H1 (cell line): ENCODE data around the gene RPS6KA6. TPM values are rescaled to one million over a fixed set of nuclear protein-coding genes. Genes with fewer than 3 reads are reported as not detected.

ENCODE experiments used
- CTCF ChIA-PET: fragments of 300-600 bp; sonication (Branson Sonifier 250); formaldehyde crosslinking; loops from one replicate; lab custom pipeline; 2021; ENCODE audit not compliant: partially characterized antibody; lab: Charles Lee
- POLR2A ChIA-PET: fragments of 300-600 bp; sonication (Branson Sonifier 250); formaldehyde crosslinking; loops from one replicate; lab custom pipeline; 2021; ENCODE audit warnings: inconsistent platforms; ENCODE audit not compliant: partially characterized antibody; lab: Charles Lee
- DNase-seq, 2 experiments: peaks; one replicate each; pipeline versions ENCODE4 v3.0.0 to v3.0.0-alpha.2; 2010 to 2022; ENCODE audit warnings: low spot score in 2 of 2, low read depth in 1 of 2, mixed read lengths in 1 of 2
- FAIRE-seq: peaks from 2 replicates; lab custom pipeline; 2011; peaks lifted over from hg19 to GRCh38; lab: Jason Lieb, UNC
- H2AFZ ChIP-seq: 2 replicates; pipeline ENCODE4 v1.8.1; 2012; ENCODE audit warnings: low read length, inconsistent platforms
- H2AK5ac ChIP-seq: 2 replicates; pipeline ENCODE4 v1.6.1; 2013; ENCODE audit warnings: low read depth, low read length
- H2BK120ac ChIP-seq: replicated peaks from 2 replicates; pipeline ENCODE3; 2013; ENCODE audit warnings: low read depth, low read length, inconsistent platforms
- H2BK12ac ChIP-seq: 2 replicates; pipeline ENCODE4 v1.6.1; 2013; ENCODE audit warnings: low read depth, low read length
- H2BK15ac ChIP-seq: 2 replicates; pipeline ENCODE4 v1.6.1; 2013; ENCODE audit warnings: low read length
- H2BK20ac ChIP-seq: 2 replicates; pipeline ENCODE4 v1.6.1; 2013; ENCODE audit warnings: low read length
- H2BK5ac ChIP-seq: 2 replicates; pipeline ENCODE4 v1.6.1; 2013; ENCODE audit warnings: low read depth, low read length
- H3K14ac ChIP-seq: 2 replicates; pipeline ENCODE4 v1.6.1; 2013; ENCODE audit warnings: inconsistent platforms; ENCODE audit not compliant: insufficient read length
- H3K18ac ChIP-seq: 2 replicates; pipeline ENCODE4 v1.6.1; 2013; ENCODE audit warnings: low read length; ENCODE audit errors: extremely low read depth
- H3K23ac ChIP-seq: 2 replicates; pipeline ENCODE4 v1.6.1; 2013; ENCODE audit warnings: inconsistent platforms; ENCODE audit not compliant: insufficient read length
- H3K23me2 ChIP-seq: 2 replicates; pipeline ENCODE4 v1.6.1; 2013; ENCODE audit warnings: low read depth, low read length
- H3K27ac ChIP-seq: 2 replicates; pipeline ENCODE4 v1.6.1; 2011; ENCODE audit warnings: low read depth, low read length, inconsistent platforms
- H3K27me3 ChIP-seq, 4 experiments: replicated peaks in 1 of 4; 1 replicate in 1 of 4; 2 replicates in 3 of 4; pipeline versions ENCODE4 v1.6.1 to v1.8.1; 2011 to 2013; ENCODE audit warnings: low read length in 3 of 4, mild to moderate bottlenecking in 3 of 4, inconsistent platforms in 2 of 4, mixed read lengths in 2 of 4, moderate library complexity in 1 of 4; ENCODE audit not compliant: control insufficient read depth in 3 of 4, insufficient read depth in 3 of 4; ENCODE audit errors: extremely low read depth in 1 of 4
- H3K36me3 ChIP-seq, 4 experiments: 2 replicates each; pipeline versions ENCODE4 v1.6.1 to v1.8.1; 2011 to 2013; ENCODE audit warnings: mild to moderate bottlenecking in 4 of 4, low read length in 3 of 4, moderate library complexity in 2 of 4, control low read depth in 1 of 4, inconsistent platforms in 1 of 4; ENCODE audit not compliant: insufficient read depth in 4 of 4, control insufficient read depth in 2 of 4
- H3K4ac ChIP-seq: replicated peaks from 2 replicates; pipeline ENCODE3; 2013; ENCODE audit warnings: low read length, low read depth, mixed read lengths, inconsistent platforms; ENCODE audit not compliant: insufficient read length
- H3K4me1 ChIP-seq, 4 experiments: replicated peaks in 1 of 4; 1 replicate in 1 of 4; 2 replicates in 3 of 4; pipeline versions ENCODE4 v1.6.1 to v1.8.1; 2011 to 2013; ENCODE audit warnings: low read length in 3 of 4, inconsistent platforms in 2 of 4, mixed read lengths in 1 of 4; ENCODE audit not compliant: insufficient read depth in 4 of 4, control insufficient read depth in 3 of 4
- H3K4me2 ChIP-seq, 2 experiments: 2 replicates each; pipeline versions ENCODE4 v1.6.1 to v1.8.1; 2011 to 2013; ENCODE audit warnings: low read depth in 2 of 2, low read length in 2 of 2, control low read depth in 1 of 2, inconsistent platforms in 1 of 2, mild to moderate bottlenecking in 1 of 2; ENCODE audit not compliant: insufficient read depth in 1 of 2
- H3K4me3 ChIP-seq, 4 experiments: fragments of 200-600, 300-600 bp in 1 of 4; sonication (generic), shearing (Covaris generic), sonication (Bioruptor Twin) in 1 of 4; 2 replicates each; pipeline versions ENCODE4 v1.5.1 to v1.8.1; 2011 to 2016; ENCODE audit warnings: low read length in 4 of 4, low read depth in 3 of 4, control low read depth in 2 of 4, inconsistent platforms in 2 of 4, mild to moderate bottlenecking in 2 of 4, mixed read lengths in 1 of 4, moderate library complexity in 1 of 4; ENCODE audit not compliant: insufficient read depth in 2 of 4; ENCODE audit errors: extremely low read depth in 1 of 4
- H3K56ac ChIP-seq: replicated peaks from 2 replicates; pipeline ENCODE3; 2013; ENCODE audit warnings: low read depth, mild to moderate bottlenecking, mixed read lengths, low read length, inconsistent platforms; ENCODE audit not compliant: insufficient read length
- H3K79me1 ChIP-seq: 2 replicates; pipeline ENCODE4 v1.6.1; 2013; ENCODE audit warnings: low read depth, low read length, control low read depth
- H3K79me2 ChIP-seq, 2 experiments: 2 replicates each; pipeline versions ENCODE4 v1.6.1 to v1.8.1; 2012 to 2013; ENCODE audit warnings: low read length in 2 of 2, mild to moderate bottlenecking in 2 of 2, inconsistent platforms in 1 of 2; ENCODE audit not compliant: insufficient read depth in 2 of 2, control insufficient read depth in 1 of 2
- H3K9ac ChIP-seq, 4 experiments: replicated peaks in 1 of 4; 1 replicate in 1 of 4; 2 replicates in 3 of 4; pipeline versions ENCODE4 v1.6.1 to v1.8.1; 2011 to 2013; ENCODE audit warnings: low read depth in 3 of 4, low read length in 3 of 4, control low read depth in 2 of 4, mild to moderate bottlenecking in 2 of 4, moderate library complexity in 2 of 4, inconsistent platforms in 1 of 4; ENCODE audit errors: extremely low read depth in 1 of 4
- H3K9me3 ChIP-seq, 2 experiments: 2 replicates each; pipeline versions ENCODE4 v1.6.1 to v1.8.1; 2012 to 2013; ENCODE audit warnings: mild to moderate bottlenecking in 2 of 2, moderate library complexity in 2 of 2, control low read depth in 1 of 2, inconsistent platforms in 1 of 2, low read depth in 1 of 2, low read length in 1 of 2, mixed read lengths in 1 of 2; ENCODE audit not compliant: insufficient read depth in 2 of 2
- H4K20me1 ChIP-seq, 2 experiments: replicated peaks in 1 of 2; 2 replicates each; pipeline versions ENCODE3 to v1.8.1; 2011 to 2013; ENCODE audit warnings: inconsistent platforms in 2 of 2, low read length in 2 of 2, mild to moderate bottlenecking in 1 of 2; ENCODE audit not compliant: insufficient read depth in 2 of 2, control insufficient read depth in 1 of 2
- H4K5ac ChIP-seq: 2 replicates; pipeline ENCODE4 v1.6.1; 2013; ENCODE audit warnings: low read length, low read depth, mixed read lengths, inconsistent platforms; ENCODE audit not compliant: insufficient read length
- H4K8ac ChIP-seq: 2 replicates; pipeline ENCODE4 v1.8.0; 2013; ENCODE audit warnings: mild to moderate bottlenecking, moderate library complexity, low read length, inconsistent platforms; ENCODE audit not compliant: insufficient read depth; ENCODE audit errors: extremely low read depth
- H4K91ac ChIP-seq: replicated peaks from 2 replicates; pipeline ENCODE3; 2013; ENCODE audit warnings: low read length, mixed read lengths, inconsistent platforms; ENCODE audit not compliant: insufficient read length
- CBX8 ChIP-seq: fragments of 300-800, 300-1000 bp; sonication (generic); IDR thresholded peaks from 2 replicates; pipeline ENCODE4 v1.7.1; 2016; ENCODE audit warnings: low read depth, low read length, borderline replicate concordance
- JUND ChIP-seq: IDR thresholded peaks from 2 replicates; pipeline ENCODE4 v1.6.1; 2011; ENCODE audit warnings: mild to moderate bottlenecking, improper control_type of control experiment, low read length
- MAX ChIP-seq: IDR thresholded peaks from 2 replicates; pipeline ENCODE4 v1.6.1; 2012; ENCODE audit warnings: inconsistent platforms
- RAD21 ChIP-seq, 2 experiments: IDR thresholded peaks in 1 of 2; conservative IDR thresholded peaks in 1 of 2; 2 replicates each; pipeline ENCODE4 v1.6.1; 2011; ENCODE audit warnings: low read depth in 2 of 2, low read length in 2 of 2, improper control_type of control experiment in 1 of 2, inconsistent platforms in 1 of 2, mild to moderate bottlenecking in 1 of 2, moderate library complexity in 1 of 2
- SIX5 ChIP-seq: IDR thresholded peaks from 2 replicates; pipeline ENCODE4 v1.6.1; 2011; ENCODE audit warnings: mild to moderate bottlenecking, low read depth, low read length
- WGBS, 2 experiments: shearing (Covaris generic) in 1 of 2; methylation state at CpG; one replicate each; pipeline versions ENCODE4 v1.1.6 to v1.1.7; 2013 to 2015; ENCODE audit warnings: low lambda C conversion rate in 2 of 2, mixed read lengths in 2 of 2, inconsistent platforms in 1 of 2, low coverage in 1 of 2, missing lambda C conversion rate in 1 of 2; ENCODE audit not compliant: insufficient replicate concordance in 2 of 2, insufficient coverage in 1 of 2, insufficient read length in 1 of 2; ENCODE audit errors: extremely low coverage in 1 of 2, missing lambda C conversion rate in 1 of 2; 5-methylcytosine and 5-hydroxymethylcytosine counted together
- polyA plus RNA-seq, 7 experiments: library from polyadenylated mRNA; depleted of rRNA in 3 of 7; stranded (reverse) in 5 of 7; unstranded in 2 of 7; fragments of >200 nt in 5 of 7; fragments of 200-250 nt in 2 of 7; gene quantifications; 1 replicate in 5 of 7; 2 replicates in 1 of 7; 4 replicates in 1 of 7; pipeline versions ENCODE4 v1.2.1 to v1.2.3, GENCODE V29; 2011 to 2013; ENCODE audit warnings: missing spikeins in 2 of 7, mixed read lengths in 2 of 7
- total RNA-seq: library from RNA; stranded (reverse); fragmentation: NEBNext Ultra II Directional; extraction: Animal tissue kit (Norgen Biotek cat#: 25700); gene quantifications from 2 replicates; pipeline ENCODE4 v1.2.1, GENCODE V29; 2021

The RPS6KA6 gene
- total and polyA plus RNA-seq, 2 of the 8 experiments (the other 6 are each of a cell fraction or from before 2014, with no cell fraction given), result 3.5 to 14.6 TPM

DNA sequence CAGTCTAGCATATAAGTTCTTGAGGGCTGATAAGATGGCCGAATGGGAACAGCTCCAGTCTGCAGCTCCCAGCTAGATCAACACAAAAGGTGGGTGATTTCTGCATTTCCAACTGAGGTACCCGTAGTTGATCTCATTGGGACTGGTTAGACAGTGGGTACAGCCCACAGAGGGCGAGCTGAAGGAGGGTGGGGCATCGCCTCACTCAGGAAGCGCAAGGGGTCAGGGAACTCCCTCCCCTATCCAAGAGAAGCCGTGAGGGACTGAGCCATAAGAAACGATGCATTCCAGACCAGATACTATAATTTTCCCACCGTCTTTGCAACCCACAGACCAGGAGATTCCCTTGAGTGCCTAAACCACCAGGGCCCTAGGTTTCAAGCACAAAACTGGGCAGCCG is 109.0 kb downstream of the RPS6KA6 start:
- no peak overlapping the region for H2BK120ac ChIP-seq
- no peak overlapping the region for H2AK5ac ChIP-seq
- H2AFZ ChIP-seq, result no peak overlapping the region
- H2BK20ac ChIP-seq, result no peak overlapping the region
- no peaks in the 10 kb centered on the region for H3K79me2 ChIP-seq
- peaks cover 0 to 3% of the 10 kb centered on the region in 2 experiments; a peak in 2 of 4 replicates for H3K9me3 ChIP-seq
- H4K8ac ChIP-seq, result no peak overlapping the region
- no peak overlapping the region for H3K18ac ChIP-seq
- H4K91ac ChIP-seq, result no peak overlapping the region
- H3K9ac ChIP-seq, result no peak overlapping the region
- no peak overlapping the region for H3K27ac ChIP-seq
- H3K4me2 ChIP-seq, result no peak overlapping the region
- no peaks in the 10 kb centered on the region; a peak in 1 of 7 replicates for H3K4me1 ChIP-seq
- TF ChIP-seq MAX (no peak), CBX8 (no peak), JUND (no peak), RAD21 (IDR thresholded peaks at IDR 0.05 in 1 of 2, conservative IDR thresholded peaks at IDR 0.05 in 1 of 2; ENCODE audit: low read depth in 2 of 2, low read length in 2 of 2) (no peak), SIX5 (no peak)
- 84% methylated on average over 6 of the region's 9 CpGs; no CpG with 5 or more reads in 1 of the 2 experiments for WGBS, 2 experiments
- no peaks in the 10 kb centered on the region for H3K79me1 ChIP-seq
- H2BK15ac ChIP-seq, result no peak overlapping the region
- ChIA-PET CTCF (interaction anchor here (0.6 kb wide), 1 partner anchor 484 kb away, joined by 4 read pairs; no protein-coding TSS in a partner anchor), POLR2A (no interaction called here)
- FAIRE-seq (no peak), DNase-seq (no peak)
- H2BK12ac ChIP-seq, result no peak overlapping the region
- H3K36me3 ChIP-seq, result no peaks in the 10 kb centered on the region
- H3K23ac ChIP-seq, result no peak overlapping the region
- H3K27me3 ChIP-seq, result no peaks in the 10 kb centered on the region
- H4K20me1 ChIP-seq, result no peaks in the 10 kb centered on the region
- H3K23me2 ChIP-seq, result no peaks in the 10 kb centered on the region
- H3K14ac ChIP-seq, result no peak overlapping the region
- H3K4me3 ChIP-seq, result no peak overlapping the region
- H3K4ac ChIP-seq, result no peak overlapping the region
- no peak overlapping the region for H2BK5ac ChIP-seq
- H3K56ac ChIP-seq, result no peak overlapping the region
- no peak overlapping the region for H4K5ac ChIP-seq
